Thyroid gland (tissue), 4 donors: ENCODE results near the gene CSMD2.

Experiments
- POLR2A ChIP-seq, 2 donors: fragments of 450-650 bp; IDR thresholded peaks; one replicate each; pipeline ENCODE4 v1.6.1; 2017; ENCODE audit warnings: antibody characterized with exemption in 2 of 2, mild to moderate bottlenecking in 2 of 2, moderate library complexity in 1 of 2
- TF ChIP-seq, protein P1 (sequence below), 6 experiments: fragments of 200-600 bp in 3 of 6; fragments of 450-650 bp in 3 of 6; sonication (generic) in 3 of 6; IDR thresholded peaks; one replicate each; pipeline ENCODE4 v1.5.1; 2016 to 2019; ENCODE audit warnings: antibody characterized with exemption in 6 of 6, mild to moderate bottlenecking in 2 of 6, inconsistent platforms in 1 of 6, moderate library complexity in 1 of 6

DNA sequence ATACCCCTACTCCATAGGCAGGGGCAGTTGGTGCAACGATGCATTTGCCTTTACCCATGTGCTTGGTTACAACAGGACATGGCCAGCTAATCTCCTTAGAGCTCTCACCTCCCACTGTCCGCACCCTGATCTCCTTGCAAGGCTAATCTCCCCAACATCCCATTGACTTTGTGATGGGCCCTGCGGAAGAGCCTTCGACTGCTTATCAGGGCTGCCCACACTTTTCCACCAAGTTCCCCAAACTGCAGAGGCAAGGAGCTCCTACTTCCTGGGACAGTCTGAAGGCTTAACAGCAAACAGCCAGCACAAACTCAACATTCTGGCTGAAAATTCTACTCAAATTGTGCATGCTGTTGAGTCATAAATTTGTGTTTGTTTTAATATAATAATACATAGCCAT is 47.6 kb upstream of the CSMD2 start:
- TF ChIP-seq, protein P1, sequence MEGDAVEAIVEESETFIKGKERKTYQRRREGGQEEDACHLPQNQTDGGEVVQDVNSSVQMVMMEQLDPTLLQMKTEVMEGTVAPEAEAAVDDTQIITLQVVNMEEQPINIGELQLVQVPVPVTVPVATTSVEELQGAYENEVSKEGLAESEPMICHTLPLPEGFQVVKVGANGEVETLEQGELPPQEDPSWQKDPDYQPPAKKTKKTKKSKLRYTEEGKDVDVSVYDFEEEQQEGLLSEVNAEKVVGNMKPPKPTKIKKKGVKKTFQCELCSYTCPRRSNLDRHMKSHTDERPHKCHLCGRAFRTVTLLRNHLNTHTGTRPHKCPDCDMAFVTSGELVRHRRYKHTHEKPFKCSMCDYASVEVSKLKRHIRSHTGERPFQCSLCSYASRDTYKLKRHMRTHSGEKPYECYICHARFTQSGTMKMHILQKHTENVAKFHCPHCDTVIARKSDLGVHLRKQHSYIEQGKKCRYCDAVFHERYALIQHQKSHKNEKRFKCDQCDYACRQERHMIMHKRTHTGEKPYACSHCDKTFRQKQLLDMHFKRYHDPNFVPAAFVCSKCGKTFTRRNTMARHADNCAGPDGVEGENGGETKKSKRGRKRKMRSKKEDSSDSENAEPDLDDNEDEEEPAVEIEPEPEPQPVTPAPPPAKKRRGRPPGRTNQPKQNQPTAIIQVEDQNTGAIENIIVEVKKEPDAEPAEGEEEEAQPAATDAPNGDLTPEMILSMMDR (IDR thresholded peaks at IDR 0.05), result no peak
- TF ChIP-seq POLR2A (IDR thresholded peaks at IDR 0.05), result no peak
